G401 (cell line): Measurements from ENCODE around the gene DNAJB12. TPM values are rescaled to one million over a fixed set of nuclear protein-coding genes. Genes with fewer than 3 reads are reported as not detected.
"Not testable (repeated sequence)": the region's sequence is repeated elsewhere in the genome, so short reads cannot be mapped to it uniquely, and the experiment has no call there.

ENCODE experiments used
- DNase-seq: peaks from one replicate; pipeline ENCODE4 v3.0.0-alpha.2; 2015; ENCODE audit warnings: low spot score
- in situ Hi-C: cut with HindIII; loops from 2 replicates; pipeline ENCODE4 v1.10.0; 2016; ENCODE audit warnings: low sequenced_read_pairs, mixed read lengths
- total RNA-seq: library from RNA; depleted of rRNA; stranded (reverse); fragments of >200 nt; shearing (Covaris generic); gene quantifications from 2 replicates; pipeline ENCODE4 v1.2.3, GENCODE V29; 2014

The DNAJB12 gene
- total RNA-seq, 1 experiment from 2014 or later = 23.1 TPM

- in situ Hi-C loops = no loop called here
These were observed 34.0 kb downstream of the DNAJB12 start for GRCh38 chr10:72320676-72321247.

GRCh38 chr10:72319416-72320254, 35.1 kb downstream of the DNAJB12 start:
- in situ Hi-C loops = no loop called here
- DNase-seq = peak; percentile 47

More at GRCh38 chr10:72320676-72321247, 34.0 kb downstream of the DNAJB12 start:
- DNase-seq = peak; percentile 70

GRCh38 chr10:72318418-72319262, 36.1 kb downstream of the DNAJB12 start:
- in situ Hi-C loops = no loop called here
- peak; percentile 2 for DNase-seq

GRCh38 chr10:72316748-72317435, 37.8 kb downstream of the DNAJB12 start:
- in situ Hi-C loops = no loop called here
- peak; percentile 54 for DNase-seq

- in situ Hi-C loops = no loop called here
- DNase-seq = no peak
These were observed 38.4 kb downstream of the DNAJB12 start for GRCh38 chr10:72316386-72316700.

GRCh38 chr10:72315611-72316385, 38.9 kb downstream of the DNAJB12 start:
- DNase-seq = peak; percentile 82
- in situ Hi-C loops = no loop called here

GRCh38 chr10:72315054-72315453, 39.7 kb downstream of the DNAJB12 start:
- in situ Hi-C loops = no loop called here
- peak; percentile 18 for DNase-seq

- in situ Hi-C loops = loop anchor here (5.0 kb wide), 1 partner anchor 37 kb away; no protein-coding TSS in a partner anchor
These were observed 40.5 kb downstream of the DNAJB12 start for GRCh38 chr10:72314263-72314662.

GRCh38 chr10:72312865-72313391, 41.8 kb downstream of the DNAJB12 start:
- in situ Hi-C loops = loop anchor here (5.0 kb wide), 1 partner anchor 36 kb away; no protein-coding TSS in a partner anchor
- no peak for DNase-seq

More at GRCh38 chr10:72314263-72314662, 40.5 kb downstream of the DNAJB12 start:
- DNase-seq = no peak

GRCh38 chr10:72311667-72312066, 43.1 kb downstream of the DNAJB12 start:
- DNase-seq = no peak
- in situ Hi-C loops = loop anchor here (5.0 kb wide), 1 partner anchor 34 kb away; no protein-coding TSS in a partner anchor

- in situ Hi-C loops = loop anchor here (5.0 kb wide), 1 partner anchor 33 kb away; no protein-coding TSS in a partner anchor
- peak; percentile 77 for DNase-seq
These were observed 44.1 kb downstream of the DNAJB12 start for GRCh38 chr10:72310636-72311035.

- in situ Hi-C loops = loop anchor here (5.0 kb wide), 1 partner anchor 33 kb away; no protein-coding TSS in a partner anchor
- DNase-seq = no peak
These were observed 44.5 kb downstream of the DNAJB12 start for GRCh38 chr10:72310241-72310633.

GRCh38 chr10:72309290-72310240, 45.2 kb downstream of the DNAJB12 start:
- in situ Hi-C loops = loop anchor here (5.0 kb wide), 1 partner anchor 32 kb away; no protein-coding TSS in a partner anchor
- DNase-seq = peak; percentile 66

- in situ Hi-C loops = no loop called here
- peak; percentile 96 for DNase-seq
These were observed 46.3 kb downstream of the DNAJB12 start for GRCh38 chr10:72308320-72308987.

- in situ Hi-C loops = not testable (repeated sequence)
These were observed 47.0 kb downstream of the DNAJB12 start for GRCh38 chr10:72307711-72308110.

GRCh38 chr10:72306215-72306760, 48.4 kb downstream of the DNAJB12 start:
- no peak for DNase-seq
- in situ Hi-C loops = no loop called here

More at GRCh38 chr10:72307711-72308110, 47.0 kb downstream of the DNAJB12 start:
- not testable (repeated sequence) for DNase-seq
